PC-3 (cell line): ENCODE data around the gene ATXN3. TPM values are rescaled to one million over a fixed set of nuclear protein-coding genes. Genes with fewer than 3 reads are reported as not detected.
A peak's percentile ranks its signal among the peaks of the same experiment; 100 is the strongest.

ENCODE experiments used
- ATAC-seq: fragments of 200-7000 bp; cut with Tn5 transposase; 2 replicates; pipeline ENCODE4 v1.9.1; 2020; ENCODE audit warnings: mild to moderate bottlenecking, moderate library complexity
- BruUV-seq: library from RNA; stranded (reverse); fragments of 400-500 nt; replicated peaks from 2 replicates; lab custom pipeline; 2021; lab: Mats Ljungman, UMichigan
- CTCF ChIA-PET: fragments of 300-600 bp; sonication (Branson Sonifier 250); formaldehyde crosslinking; loops from one replicate; lab custom pipeline; 2022; ENCODE audit warnings: antibody characterized with exemption; lab: Charles Lee
- POLR2A ChIA-PET: fragments of 300-600 bp; sonication (Branson Sonifier 250); formaldehyde crosslinking; loops from one replicate; lab custom pipeline; 2022; ENCODE audit warnings: antibody characterized with exemption; ENCODE audit not compliant: unreplicated experiment; lab: Charles Lee
- DNase-seq: peaks from one replicate; pipeline ENCODE4 v3.0.0-alpha.2; 2015
- H2AFZ ChIP-seq: fragments of 300-600 bp; sonication (generic); 2 replicates; pipeline ENCODE4 v1.6.0; 2016; ENCODE audit warnings: antibody characterized with exemption, low read length
- H3F3A ChIP-seq: fragments of 300-600 bp; sonication (generic); one replicate; pipeline ENCODE4 v1.6.0; 2017; ENCODE audit warnings: antibody characterized with exemption, low read length, control low read depth, mild to moderate bottlenecking; ENCODE audit not compliant: unreplicated experiment
- H3K27ac ChIP-seq: fragments of 300-600 bp; sonication (generic); 2 replicates; pipeline ENCODE4 v1.5.1; 2016; ENCODE audit warnings: mild to moderate bottlenecking, low read length
- H3K27me3 ChIP-seq: fragments of 300-600 bp; sonication (generic); 2 replicates; pipeline ENCODE4 v1.6.1; 2016; ENCODE audit warnings: low read length, mixed read lengths
- H3K36me3 ChIP-seq: fragments of 300-600 bp; sonication (generic); 2 replicates; pipeline ENCODE4 v1.6.1; 2016; ENCODE audit warnings: low read depth, mixed run types, low read length, mixed read lengths
- H3K4me1 ChIP-seq: fragments of 300-600 bp; sonication (generic); 2 replicates; pipeline ENCODE4 v1.5.1; 2016; ENCODE audit warnings: low read length; ENCODE audit not compliant: insufficient read depth
- H3K4me2 ChIP-seq: fragments of 300-600 bp; sonication (generic); 2 replicates; pipeline ENCODE4 v1.6.0; 2016; ENCODE audit warnings: low read length
- H3K4me3 ChIP-seq: fragments of 300-600 bp; sonication (generic); 2 replicates; pipeline ENCODE4 v1.5.1; 2016; ENCODE audit warnings: mild to moderate bottlenecking, low read length, mixed read lengths
- H3K79me2 ChIP-seq: fragments of 300-600 bp; sonication (generic); 2 replicates; pipeline ENCODE4 v1.6.1; 2017; ENCODE audit warnings: low read length, mixed read lengths
- H3K9ac ChIP-seq: fragments of 300-600 bp; sonication (generic); 2 replicates; pipeline ENCODE4 v1.6.0; 2016; ENCODE audit warnings: mild to moderate bottlenecking, low read length
- H3K9me2 ChIP-seq: fragments of 300-600 bp; sonication (generic); replicated peaks from 2 replicates; pipeline ENCODE4 v1.6.1; 2016; ENCODE audit warnings: mixed run types, low read length, mixed read lengths
- H3K9me3 ChIP-seq: fragments of 300-600 bp; sonication (generic); 2 replicates; pipeline ENCODE4 v1.6.1; 2016; ENCODE audit warnings: low read length, mixed read lengths
- H4K20me1 ChIP-seq: fragments of 300-600 bp; sonication (generic); 2 replicates; pipeline ENCODE4 v1.6.1; 2016; ENCODE audit warnings: low read length, mixed read lengths
- EZH2 ChIP-seq: fragments of 300-600 bp; sonication (generic); IDR thresholded peaks from one replicate; pipeline ENCODE4 v1.6.1; 2017; ENCODE audit warnings: antibody characterized with exemption, mild to moderate bottlenecking, low read length; ENCODE audit not compliant: unreplicated experiment
- EZH2phosphoT487 ChIP-seq: fragments of 300-600 bp; sonication (generic); IDR thresholded peaks from 2 replicates; pipeline ENCODE4 v1.6.1; 2018; ENCODE audit warnings: mild to moderate bottlenecking, antibody characterized with exemption, low read length, borderline replicate concordance
- intact Hi-C: fragments of 100-400 bp; cut with micrococcal nuclease; formaldehyde crosslinking; loops from 2 replicates; pipeline ENCODE4 v1.9.0; 2023
- total RNA-seq: library from RNA; depleted of rRNA; stranded (reverse); fragments of >200 nt; gene quantifications from 2 replicates; pipeline ENCODE4 v1.2.3, GENCODE V29; 2014
- TF ChIP-seq, protein P1 (sequence below): fragments of 300-600 bp; sonication (generic); conservative IDR thresholded peaks from 2 replicates; pipeline ENCODE4 v1.5.1; 2017; ENCODE audit warnings: antibody characterized with exemption, low read depth, mild to moderate bottlenecking, low read length

Gene ATXN3
- total RNA-seq, 1 experiment from 2014 or later = 49.3 TPM

DNA sequence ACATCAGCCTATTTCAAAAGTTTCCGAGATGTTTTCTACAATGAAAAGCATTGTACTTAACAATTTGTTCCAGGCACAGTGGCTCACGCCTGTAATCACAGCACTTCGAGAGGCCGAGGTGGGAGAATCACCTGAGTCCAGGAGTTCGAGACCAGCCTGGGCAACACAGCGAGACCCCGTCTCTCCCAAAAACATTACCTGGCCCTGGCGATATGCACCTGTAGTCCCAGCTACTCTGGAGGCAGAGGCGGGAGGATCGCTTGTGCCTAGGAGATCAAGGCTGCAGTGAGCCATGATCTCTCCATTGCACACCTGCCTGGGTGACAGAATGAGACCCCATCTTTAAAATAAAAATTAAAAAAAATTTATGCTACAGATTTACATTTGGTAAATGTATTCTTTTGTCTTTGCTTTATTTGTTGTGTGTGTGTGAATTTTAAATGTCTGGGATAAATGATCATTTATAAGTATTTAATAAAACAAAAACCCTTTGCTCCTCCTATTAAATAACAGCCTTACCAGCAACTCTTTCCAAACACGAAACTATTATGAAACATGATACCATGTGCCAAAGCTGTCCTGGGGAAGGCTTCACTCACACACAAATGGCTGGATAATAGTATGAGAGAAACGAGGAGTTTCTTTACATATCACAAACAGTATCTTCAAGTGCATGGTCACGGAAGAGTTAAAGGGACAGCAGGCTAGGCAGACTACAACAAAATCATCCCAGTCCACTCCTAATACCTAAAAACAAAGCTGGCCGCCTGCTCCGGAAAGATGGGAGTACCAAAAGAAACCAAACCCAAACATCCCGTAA, 1.1 kb downstream of the ATXN3 start:
- TSS peak; percentile 59 for BruUV-seq
- TF ChIP-seq EZH2phosphoT487 (no peak), EZH2 (no peak)
- TF ChIP-seq, protein P1, sequence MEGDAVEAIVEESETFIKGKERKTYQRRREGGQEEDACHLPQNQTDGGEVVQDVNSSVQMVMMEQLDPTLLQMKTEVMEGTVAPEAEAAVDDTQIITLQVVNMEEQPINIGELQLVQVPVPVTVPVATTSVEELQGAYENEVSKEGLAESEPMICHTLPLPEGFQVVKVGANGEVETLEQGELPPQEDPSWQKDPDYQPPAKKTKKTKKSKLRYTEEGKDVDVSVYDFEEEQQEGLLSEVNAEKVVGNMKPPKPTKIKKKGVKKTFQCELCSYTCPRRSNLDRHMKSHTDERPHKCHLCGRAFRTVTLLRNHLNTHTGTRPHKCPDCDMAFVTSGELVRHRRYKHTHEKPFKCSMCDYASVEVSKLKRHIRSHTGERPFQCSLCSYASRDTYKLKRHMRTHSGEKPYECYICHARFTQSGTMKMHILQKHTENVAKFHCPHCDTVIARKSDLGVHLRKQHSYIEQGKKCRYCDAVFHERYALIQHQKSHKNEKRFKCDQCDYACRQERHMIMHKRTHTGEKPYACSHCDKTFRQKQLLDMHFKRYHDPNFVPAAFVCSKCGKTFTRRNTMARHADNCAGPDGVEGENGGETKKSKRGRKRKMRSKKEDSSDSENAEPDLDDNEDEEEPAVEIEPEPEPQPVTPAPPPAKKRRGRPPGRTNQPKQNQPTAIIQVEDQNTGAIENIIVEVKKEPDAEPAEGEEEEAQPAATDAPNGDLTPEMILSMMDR = no peak
- POLR2A ChIA-PET = interaction anchor here (0.6 to 1.1 kb wide), 3 partner anchors 17 to 1036 kb away, joined by 3 to 15 read pairs (median 3); partner anchors contain the start of genes CPSF2, NDUFB1 and TRIP11
- Histone ChIP-seq H3K9ac (peak overlapping the region; percentile 81), H3K9me2 (no peaks in the 10 kb centered on the region), H3K27ac (peak overlapping the region; percentile 71), H3K4me2 (peak overlapping the region; percentile 95), H4K20me1 (no peaks in the 10 kb centered on the region), H3K9me3 (no peaks in the 10 kb centered on the region), H3K4me1 (peaks cover 13% of the 10 kb centered on the region), H3K79me2 (peaks cover 51% of the 10 kb centered on the region), H3K27me3 (no peaks in the 10 kb centered on the region), H3K36me3 (no peaks in the 10 kb centered on the region), H3K4me3 (peak overlapping the region; percentile 96), H3F3A (no peaks in the 10 kb centered on the region), H2AFZ (peak overlapping the region; percentile 97)
- CTCF ChIA-PET = no interaction called here
- no peak for DNase-seq
- peak; percentile 15 for ATAC-seq
- intact Hi-C loops = no loop called here

DNA sequence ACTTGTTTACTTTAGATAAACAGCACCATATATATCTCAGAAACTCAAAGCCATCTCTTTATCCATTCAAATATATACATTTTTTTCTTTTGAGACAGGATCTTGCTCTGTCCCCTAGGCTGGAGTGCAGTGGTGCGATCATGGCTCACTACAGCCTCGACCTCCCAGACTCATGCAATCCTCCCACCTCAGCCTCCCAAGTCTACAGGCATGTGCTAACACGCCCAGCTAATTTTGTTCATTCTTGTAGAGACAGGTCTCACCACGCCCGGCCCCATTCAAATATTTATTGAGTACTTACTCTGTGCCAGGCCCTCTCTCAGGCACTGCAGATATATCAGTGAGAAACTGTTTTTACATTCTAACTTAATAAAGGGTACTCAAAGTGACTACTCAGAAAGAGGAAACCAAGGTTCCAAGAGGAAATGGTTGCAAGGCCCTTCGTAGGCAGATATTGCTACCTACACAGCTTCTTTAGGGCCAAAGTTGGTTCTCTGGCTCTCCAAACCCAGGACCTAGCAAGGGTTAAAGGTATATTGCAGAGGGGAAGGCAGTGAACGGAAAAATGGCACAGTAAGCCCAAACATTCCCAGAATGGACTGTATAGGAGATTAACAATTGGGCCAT, 2.9 kb downstream of the ATXN3 start:
- no peak overlapping the region for H3K27ac ChIP-seq
- no peak overlapping the region for H2AFZ ChIP-seq
- no peak overlapping the region for H3K4me2 ChIP-seq
- H3K9me3 ChIP-seq = no peaks in the 10 kb centered on the region
- no TSS peak for BruUV-seq
- H3K9ac ChIP-seq = no peak overlapping the region
- CTCF ChIA-PET = no interaction called here
- H3K27me3 ChIP-seq = no peaks in the 10 kb centered on the region
- ATAC-seq (no peak), DNase-seq (no peak)
- no peak for TF ChIP-seq EZH2phosphoT487
- TF ChIP-seq EZH2 = no peak
- TF ChIP-seq, protein P1 = no peak
- no peaks in the 10 kb centered on the region for H3K36me3 ChIP-seq
- H3K4me3 ChIP-seq = no peak overlapping the region
- H3K4me1 ChIP-seq = peaks cover 21% of the 10 kb centered on the region
- H3K79me2 ChIP-seq = peaks cover 65% of the 10 kb centered on the region
- POLR2A ChIA-PET = no interaction called here
- no peaks in the 10 kb centered on the region for H3K9me2 ChIP-seq
- no peaks in the 10 kb centered on the region for H4K20me1 ChIP-seq
- intact Hi-C loops = no loop called here
- no peaks in the 10 kb centered on the region for H3F3A ChIP-seq
